HG02943 (cell line): ENCODE data around the gene ATP10D.
"Not testable (repeated sequence)": the region's sequence is repeated elsewhere in the genome, so short reads cannot be mapped to it uniquely, and the experiment has no call there.

Source experiments
- ATAC-seq: cut with Tn5 transposase; IDR thresholded peaks from one replicate; pipeline ENCODE4 v1.9.1; 2021; ENCODE audit warnings: mild to moderate bottlenecking, low read depth, moderate library complexity; ENCODE audit not compliant: unreplicated experiment

The ATP10D gene

DNA sequence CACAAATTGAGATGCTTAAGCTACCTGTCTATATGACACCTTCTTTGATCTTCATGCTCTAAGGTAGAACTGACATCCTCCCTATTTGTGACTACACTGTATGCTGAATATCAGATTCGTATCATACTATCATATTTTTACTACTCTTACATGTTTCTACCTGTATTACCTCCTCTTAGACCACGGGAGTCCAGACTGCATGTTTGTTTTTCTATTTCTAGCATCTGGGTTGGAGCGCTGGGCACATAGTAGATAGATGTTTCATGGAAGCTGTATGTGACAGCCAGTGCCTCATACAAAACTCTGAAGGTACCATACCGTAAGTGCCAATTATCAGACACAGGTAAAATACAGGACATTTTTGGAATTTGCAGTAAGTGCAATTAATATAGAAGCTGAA lies 47.6 kb downstream of the ATP10D start:
- no peak for ATAC-seq

DNA sequence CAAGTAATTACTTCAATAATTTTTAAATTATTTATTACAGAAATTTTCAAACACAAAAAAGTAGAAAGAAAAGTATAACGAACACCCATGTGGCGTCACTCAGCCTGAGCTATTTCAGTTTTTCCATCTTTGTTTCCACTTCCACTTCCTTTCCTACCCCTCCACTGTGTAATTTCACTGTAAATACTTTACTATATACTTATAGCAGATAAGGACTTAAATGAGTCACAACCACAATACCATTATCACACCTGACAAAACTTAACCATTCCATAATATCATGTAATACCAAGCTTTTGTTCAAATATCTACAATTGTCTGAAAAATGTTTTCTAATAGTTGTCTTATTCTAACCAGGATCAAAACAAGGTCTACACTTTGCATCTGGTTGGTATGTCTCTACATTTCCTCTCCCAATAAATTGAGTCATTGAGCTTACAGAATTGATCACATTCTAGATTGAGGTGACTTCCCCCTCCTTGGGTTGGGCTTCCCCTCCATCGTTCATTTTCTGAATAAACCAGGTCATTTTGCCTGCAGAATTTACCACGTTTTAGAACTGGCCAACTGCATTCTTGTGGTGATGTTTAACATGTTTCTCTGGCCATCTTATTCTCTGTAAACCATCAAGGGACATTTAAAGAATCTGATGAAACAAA lies 48.7 kb downstream of the ATP10D start:
- ATAC-seq: no peak

DNA sequence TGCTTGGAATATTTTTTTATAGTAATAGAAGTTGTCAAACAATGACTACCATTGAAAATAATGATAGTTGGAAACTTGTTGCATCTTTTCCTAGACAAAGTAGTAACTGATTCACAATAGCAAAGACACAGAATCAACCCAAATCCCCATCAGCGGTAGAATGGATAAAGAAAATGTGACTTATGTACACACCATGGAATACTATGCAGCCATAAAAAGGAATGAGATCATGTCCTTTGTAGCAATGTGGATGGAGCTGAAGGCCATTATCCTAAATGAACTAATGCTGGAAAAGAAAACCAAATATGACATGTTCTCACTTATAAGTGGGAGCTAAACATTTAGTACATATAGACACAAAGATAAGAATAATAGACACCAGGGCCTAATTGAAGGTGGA lies 49.7 kb downstream of the ATP10D start:
- no peak for ATAC-seq

DNA sequence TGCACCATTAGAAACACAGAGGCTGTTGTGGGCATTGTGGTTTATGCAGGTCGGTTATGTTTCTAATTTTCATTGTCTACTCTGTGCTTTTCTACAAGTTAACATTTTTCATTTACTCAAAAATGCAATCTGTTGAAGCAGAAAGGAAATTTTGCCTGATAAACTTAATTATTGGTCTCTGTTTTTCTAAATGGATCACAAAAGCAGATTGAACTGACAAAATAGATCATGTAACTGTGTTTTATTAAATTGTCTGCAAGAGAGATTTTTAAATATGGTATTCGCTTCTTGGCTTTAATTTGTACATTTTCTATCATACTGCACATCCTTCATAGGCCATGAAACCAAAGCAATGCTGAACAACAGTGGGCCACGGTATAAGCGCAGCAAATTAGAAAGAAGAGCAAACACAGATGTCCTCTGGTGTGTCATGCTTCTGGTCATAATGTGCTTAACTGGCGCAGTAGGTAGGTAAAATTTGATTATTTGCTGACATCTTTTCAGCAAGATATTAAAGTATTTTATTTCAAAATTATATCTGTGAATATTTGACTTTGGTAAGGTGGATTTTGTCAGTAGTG lies 50.6 kb downstream of the ATP10D start:
- ATAC-seq: no peak

DNA sequence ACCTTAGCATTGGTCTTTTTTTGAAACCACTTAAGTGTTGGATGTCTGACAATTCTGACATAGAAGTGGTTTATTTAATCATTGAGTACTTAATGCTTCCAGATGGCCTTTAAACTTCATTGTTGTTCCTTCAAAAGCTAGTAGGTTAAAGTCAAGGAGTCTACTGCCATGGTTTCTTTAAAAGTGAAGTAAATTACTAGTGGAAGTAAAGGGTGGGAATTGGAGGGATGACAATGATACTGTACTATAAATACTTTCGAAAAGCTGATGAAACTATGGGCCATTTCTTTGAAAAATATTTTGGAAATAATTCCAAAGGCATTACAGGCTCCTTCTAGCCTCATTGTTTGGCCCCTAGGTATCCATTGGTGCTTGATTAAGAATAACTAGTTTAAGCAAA lies 51.9 kb downstream of the ATP10D start:
- ATAC-seq: no peak

DNA sequence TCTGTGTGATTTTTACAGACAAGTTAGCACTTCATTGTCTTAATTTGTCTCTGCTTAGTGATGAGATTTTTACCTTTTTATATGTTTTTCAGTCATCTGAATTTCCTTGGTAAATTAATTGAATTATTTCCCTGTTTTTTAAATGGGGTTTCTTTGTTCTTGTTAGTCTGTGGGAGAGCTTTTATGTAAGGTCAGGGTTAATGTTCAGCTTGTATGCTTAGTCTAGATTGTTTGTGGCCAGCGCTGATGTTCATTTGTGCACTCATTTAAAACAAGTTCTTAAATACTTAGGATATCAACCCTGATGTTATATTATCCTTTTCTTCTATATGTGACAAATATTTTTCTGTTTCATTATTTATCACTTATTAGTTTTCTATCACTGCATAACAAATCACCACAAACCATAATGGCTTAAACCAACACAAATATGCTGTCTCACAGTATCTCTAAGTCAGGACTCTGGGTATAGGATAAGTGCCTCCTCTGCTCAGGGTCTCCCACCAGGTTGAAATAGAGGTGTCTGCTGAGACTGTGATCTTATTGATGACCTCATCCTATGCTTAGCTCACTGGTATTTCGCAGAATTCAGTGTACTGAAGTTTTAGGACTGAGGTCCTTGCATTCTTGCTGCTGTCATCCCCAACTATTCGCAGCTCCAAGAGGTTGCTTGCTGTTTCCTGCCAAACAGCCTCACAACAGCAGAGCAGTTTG lies 53.2 kb downstream of the ATP10D start:
- no peak for ATAC-seq

DNA sequence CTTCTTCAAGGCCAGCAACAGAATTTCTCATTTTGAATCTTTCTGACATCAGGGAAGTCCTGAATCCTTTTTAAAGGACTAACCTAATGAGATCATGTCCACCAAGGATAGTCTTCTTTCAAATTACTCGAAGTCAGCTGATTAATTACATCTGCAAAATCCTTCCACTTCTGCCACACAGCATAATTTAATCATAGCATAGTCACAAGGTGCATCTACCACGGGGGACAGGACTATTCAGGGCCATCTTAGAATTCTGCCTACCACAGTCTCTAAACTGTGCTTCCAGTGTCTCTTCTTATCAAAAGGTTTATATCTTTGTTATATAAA lies 53.7 kb downstream of the ATP10D start:
- no peak for ATAC-seq

DNA sequence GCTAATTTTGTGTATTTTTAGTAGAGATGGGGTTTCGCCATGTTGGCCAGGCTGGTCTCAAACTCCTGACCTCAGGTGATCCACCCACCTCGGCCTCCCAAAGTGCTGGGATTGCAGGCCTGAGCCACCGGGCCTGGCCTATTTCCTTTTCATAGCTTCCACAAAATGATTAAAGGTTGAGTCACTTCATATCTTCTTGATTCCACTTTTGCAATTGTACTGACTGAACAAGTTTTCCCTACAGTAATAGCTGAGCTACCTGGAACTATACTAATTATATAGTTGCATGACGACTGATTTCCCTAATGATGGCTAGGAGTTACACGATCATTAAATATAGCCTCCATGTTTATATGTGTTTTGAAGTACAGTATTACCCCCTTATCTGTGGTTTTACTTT lies 57.6 kb downstream of the ATP10D start:
- not testable (repeated sequence) for ATAC-seq

DNA sequence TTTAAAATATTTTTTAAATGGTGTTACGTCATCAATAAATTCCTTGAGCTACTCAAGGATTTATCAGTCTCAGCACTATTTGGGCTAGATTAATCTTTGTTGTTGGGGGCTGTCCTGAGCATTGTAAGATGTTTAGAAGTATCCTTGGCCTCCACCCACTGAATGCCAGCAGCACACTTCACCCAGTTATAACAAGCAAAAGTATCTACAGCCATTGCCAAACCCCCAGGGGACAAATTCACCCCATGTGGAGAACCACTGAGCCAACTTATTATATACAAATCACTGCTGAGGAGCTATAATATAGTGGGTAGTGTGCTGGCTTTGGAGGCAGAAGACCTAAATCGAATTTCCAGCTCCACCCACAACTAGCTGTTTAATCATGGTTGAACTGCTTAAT lies 58.3 kb downstream of the ATP10D start:
- no peak for ATAC-seq

DNA sequence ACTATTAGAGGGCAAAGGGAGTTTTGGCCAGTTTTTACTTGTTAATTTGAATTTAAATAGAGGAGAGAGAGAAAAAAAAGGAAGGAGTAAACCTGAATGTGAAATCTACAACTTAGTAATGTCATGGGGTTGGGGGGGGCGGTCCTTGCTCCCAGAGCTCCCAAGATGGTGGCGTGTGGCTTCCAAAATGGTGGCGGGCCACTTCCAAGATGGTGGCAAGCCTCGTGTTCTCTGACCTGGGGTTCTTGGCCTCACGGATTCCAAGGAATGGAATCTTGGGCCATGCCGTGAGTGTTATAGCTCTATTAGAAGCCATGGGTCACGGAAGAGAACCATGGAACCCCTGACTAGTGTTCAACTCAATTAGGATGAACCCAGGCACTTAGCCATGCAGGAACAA lies 65.3 kb downstream of the ATP10D start:
- not testable (repeated sequence) for ATAC-seq

DNA sequence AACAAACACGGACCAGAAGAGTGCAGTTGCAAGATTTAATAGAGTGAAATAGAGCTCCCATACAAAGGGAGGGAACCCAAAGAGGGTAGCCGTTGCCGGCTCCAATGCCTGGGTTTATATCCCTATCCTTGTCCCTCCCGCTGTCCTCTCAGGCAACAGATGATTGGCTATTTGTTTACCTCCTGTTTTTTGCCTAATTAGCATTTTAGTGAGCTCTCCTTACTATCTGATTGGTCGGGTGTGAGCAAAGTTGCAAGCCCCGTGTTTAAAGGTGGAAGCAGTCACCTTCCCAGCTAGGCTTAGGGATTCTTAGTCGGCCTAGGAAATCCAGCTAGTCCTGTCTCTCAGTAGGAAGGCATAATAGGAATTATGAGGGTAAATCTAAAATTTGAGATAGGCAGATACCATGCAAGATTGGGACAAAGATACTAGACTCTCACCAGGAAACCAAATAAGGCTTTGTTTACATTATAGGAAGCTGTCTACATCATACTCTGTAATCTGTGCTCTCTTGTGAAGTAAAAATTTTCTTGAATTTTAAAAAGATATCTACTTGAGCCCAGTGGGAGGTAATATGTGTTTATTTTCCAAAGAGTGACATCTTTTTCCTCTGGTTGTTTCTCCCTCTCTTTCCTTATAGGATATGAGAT lies 65.9 kb downstream of the ATP10D start:
- no peak for ATAC-seq

DNA sequence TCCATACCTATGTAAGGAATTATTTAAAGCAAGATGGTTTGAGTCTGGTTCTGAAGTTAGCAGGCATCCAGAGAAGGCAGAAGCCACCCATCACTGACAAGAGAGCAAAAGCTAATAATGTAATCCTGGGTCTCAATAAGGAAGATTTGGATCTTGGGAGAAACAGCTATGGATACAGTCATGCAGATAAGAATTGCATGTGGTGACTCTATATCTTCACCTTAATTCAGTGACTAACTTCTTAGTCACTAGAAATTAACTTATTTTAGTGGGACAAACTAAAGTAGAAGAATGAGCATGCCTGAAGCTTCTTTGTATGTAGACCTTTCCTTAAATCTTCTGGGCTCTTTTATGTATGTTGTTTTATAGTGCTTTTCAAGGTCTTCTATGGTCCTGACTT lies 66.6 kb downstream of the ATP10D start:
- no peak for ATAC-seq

DNA sequence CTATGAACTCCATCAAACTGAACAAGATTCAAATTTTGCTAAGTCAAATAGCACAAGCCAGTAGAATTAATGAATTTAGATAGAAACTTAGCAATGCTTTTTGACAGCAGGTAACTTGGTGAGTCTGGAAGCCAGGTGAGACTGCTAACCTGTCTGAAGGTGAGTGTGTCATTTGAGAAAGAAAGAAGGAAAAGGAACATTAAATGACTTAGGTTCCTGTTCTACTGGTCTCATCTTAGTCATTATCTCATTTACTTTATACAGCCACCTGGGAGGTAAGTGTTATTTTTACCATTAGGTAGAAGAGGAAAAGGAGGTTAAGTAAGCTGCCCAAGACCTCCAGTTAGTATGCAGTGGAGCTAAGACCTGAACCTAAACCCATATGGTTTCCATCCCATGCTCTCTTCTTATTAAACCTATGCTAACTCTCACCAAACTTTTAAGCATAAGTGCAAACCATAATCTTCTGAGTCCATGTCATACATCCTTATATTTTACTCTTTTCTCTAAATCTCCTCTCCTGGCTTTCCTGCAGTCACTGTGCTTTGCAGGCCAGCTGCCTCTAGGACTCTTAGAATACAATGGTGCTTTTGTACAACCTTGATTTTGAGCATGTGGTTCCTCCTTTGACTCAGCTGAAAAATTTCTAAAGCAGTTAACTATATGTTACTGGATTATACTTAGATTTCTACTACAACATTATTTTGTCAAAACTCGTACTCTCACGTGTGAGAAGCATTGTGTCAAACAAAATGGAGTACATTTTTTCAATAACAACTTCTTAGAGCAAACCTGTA lies 68.5 kb downstream of the ATP10D start:
- no peak for ATAC-seq

DNA sequence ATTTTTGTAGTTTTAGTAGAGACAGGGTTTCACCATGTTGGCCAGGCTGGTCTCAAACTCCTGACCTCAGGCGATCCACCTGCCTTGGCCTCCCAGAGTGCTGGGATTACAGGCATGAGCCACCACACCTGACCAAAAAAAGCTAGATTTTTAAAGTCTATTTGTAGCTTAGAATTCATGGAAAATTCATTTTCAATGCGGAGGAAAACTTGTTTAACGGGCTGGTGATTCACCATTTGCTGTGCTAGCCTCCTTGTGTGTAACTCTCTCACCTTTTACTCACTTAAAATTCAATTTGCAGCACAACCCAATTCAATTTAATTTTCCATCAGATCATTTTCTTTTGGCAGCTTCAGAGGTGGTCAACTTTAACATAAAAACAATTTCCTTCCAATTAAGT lies 70.8 kb downstream of the ATP10D start:
- not testable (repeated sequence) for ATAC-seq

DNA sequence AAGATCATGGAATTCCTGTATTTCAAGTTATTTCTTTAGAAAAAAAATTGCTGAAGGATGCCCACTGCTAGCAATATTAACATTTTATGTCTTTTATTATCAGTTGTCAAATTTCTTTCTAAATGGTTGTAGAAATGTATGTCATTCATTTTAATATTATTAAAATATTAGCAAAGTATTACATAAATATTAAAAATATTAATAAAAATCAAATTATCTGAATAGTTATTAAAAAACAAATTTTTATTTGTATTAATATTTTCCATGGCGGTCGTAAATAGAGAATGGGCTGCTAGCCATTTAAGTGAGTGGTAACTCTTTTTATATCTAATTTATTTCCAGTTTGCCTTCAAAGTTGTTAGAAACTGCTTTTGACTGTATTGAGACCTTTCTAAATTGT lies 72.2 kb downstream of the ATP10D start:
- no peak for ATAC-seq

DNA sequence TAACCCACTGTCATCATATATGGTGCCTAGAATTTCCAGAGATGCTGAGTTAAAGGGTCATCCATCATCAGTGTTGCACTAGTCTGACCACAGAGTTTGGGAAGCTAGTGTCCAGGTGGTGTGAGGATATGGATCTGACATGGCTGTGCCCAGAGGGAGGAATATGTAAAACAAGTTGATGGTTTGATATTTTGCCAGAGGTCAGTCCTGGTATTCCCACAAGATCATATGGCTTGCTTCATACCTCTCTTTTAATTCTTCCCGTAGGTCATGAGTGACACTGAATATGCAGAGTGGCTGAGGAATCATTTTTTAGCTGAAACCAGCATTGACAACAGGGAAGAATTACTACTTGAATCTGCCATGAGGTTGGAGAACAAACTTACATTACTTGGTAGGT lies 75.6 kb downstream of the ATP10D start:
- ATAC-seq: no peak

DNA sequence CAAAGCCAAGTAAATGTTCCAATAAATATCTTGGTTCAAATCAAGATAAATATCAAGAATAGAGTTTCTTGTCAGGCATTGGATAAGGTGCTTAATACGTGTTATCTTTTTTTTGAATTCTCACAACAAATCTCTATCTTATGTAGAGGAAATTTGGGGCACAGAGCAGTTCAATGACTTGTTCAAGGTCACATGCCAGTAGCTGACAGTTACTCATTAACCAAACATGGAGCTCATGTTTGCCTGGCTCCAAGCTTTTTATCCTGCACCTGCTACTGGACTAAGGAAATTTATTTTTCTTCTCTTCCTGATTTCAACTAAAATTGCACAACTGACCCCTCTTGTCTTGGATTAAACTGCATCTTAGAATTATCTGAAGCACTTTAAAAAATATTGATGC lies 76.3 kb downstream of the ATP10D start:
- ATAC-seq: no peak

DNA sequence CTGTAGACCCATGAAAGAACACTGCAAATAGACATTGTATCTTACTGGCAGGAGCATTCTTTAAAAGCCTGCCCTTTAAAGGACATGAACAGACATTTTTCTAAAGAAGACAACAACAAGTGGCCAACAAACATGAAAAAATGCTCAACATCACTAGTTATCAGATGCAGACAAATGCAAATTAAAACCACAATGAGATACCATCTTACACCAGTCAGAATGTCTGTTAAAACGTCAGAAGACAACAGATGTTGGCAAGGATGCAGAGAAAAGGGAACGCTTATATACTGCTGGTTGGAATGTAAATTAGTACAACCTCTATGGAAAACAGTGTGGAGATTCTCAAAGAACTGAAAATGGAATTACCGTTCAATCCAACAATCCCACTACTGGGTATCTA lies 77.2 kb downstream of the ATP10D start:
- no peak for ATAC-seq

DNA sequence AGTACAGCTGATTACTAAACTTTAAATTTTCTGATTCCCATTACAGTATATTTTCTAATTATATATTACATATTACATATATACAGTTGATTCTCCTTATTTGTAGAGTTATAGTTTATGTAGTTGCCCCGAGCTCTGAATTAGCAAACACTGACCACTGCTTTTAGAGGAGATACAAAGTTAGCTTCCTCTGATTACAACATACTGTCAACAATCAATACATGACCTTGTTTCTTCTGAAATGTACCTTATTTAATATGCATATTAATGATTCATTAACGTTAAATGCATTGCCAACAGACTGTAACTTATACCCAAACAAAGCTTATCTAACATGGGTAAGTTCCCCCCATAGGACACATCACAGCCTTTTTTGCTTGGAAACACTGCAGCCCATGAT lies 81.5 kb downstream of the ATP10D start:
- no peak for ATAC-seq

DNA sequence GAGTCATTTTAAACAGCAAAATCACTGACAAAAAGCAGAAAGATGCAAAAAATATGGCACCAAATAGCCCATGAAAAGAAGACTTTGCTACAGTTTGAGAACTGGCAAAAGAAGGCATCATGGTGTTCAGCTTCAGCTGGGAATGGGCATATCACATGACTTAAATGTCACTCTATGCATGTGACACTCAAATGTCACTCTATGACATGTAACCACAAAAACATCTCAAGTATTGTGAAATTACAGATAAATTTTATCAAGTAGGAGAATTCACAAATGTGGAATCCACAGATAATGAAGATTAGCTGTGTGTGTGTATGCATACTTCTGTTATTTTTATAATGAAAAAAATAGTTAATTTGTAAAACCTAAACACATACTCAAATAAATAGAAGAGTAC lies 81.9 kb downstream of the ATP10D start:
- no peak for ATAC-seq

DNA sequence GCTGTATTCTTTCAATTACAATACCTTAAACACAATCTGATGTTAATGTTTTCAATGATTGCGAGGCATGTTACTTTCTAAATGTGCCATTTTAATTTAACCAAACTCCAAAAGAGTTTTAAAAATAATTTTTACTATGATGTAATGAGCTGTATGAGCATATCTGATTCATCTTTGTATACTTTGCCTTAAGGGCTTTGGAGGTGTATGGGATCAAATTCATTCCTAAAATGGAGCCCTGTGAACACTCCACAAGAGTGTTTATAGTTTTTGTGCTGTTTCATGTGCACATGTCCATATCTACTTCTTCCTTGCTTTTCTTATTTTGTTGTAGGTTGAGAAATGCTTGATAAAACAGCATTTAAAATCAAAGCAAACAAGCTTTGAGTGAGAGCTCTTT lies 82.4 kb downstream of the ATP10D start:
- no peak for ATAC-seq
